Suppressor macrophage treated with lipopolysaccharide for 1 hour (primary cell): ENCODE measurements around the gene MYO3B.

ENCODE experiments used
- DNase-seq, 3 donors: peaks; one replicate each; pipeline ENCODE4 v3.0.0-alpha.2; 2020 to 2022

Gene MYO3B

GRCh38 chr2:170177950-170178781 is at the start of gene MYO3B:
TSS of gene MYO3B (plus strand) at chr2:170178147. CDS start at chr2:170178288, 141 bp downstream.
- no peak for DNase-seq

GRCh38 chr2:170139276-170139967 is 38.5 kb upstream of the MYO3B start:
- no peak for DNase-seq

GRCh38 chr2:170140561-170140960 is 37.4 kb upstream of the MYO3B start:
- no peak for DNase-seq

- DNase-seq = no peak
Measured at GRCh38 chr2:170141865-170142264, 36.1 kb upstream of the MYO3B start.

GRCh38 chr2:170142502-170142901 is 35.4 kb upstream of the MYO3B start:
- no peak for DNase-seq

GRCh38 chr2:170143045-170143717 is 34.8 kb upstream of the MYO3B start:
- DNase-seq = no peak

- no peak for DNase-seq
Measured at GRCh38 chr2:170144761-170145160, 33.2 kb upstream of the MYO3B start.

- no peak for DNase-seq
Measured at GRCh38 chr2:170145191-170145590, 32.8 kb upstream of the MYO3B start.

- no peak for DNase-seq
Measured at GRCh38 chr2:170145675-170146432, 32.1 kb upstream of the MYO3B start.

GRCh38 chr2:170146784-170147183 is 31.2 kb upstream of the MYO3B start:
- no peak for DNase-seq

- no peak for DNase-seq
Measured at GRCh38 chr2:170147576-170147975, 30.4 kb upstream of the MYO3B start.

GRCh38 chr2:170148161-170148560 is 29.8 kb upstream of the MYO3B start:
- no peak for DNase-seq

GRCh38 chr2:170152421-170152820 is 25.5 kb upstream of the MYO3B start:
- DNase-seq = peak in 1 of 3 donors; percentile 9

- DNase-seq = peak; percentile 2 to 23 (median 18)
Measured at GRCh38 chr2:170155022-170155722, 22.8 kb upstream of the MYO3B start.

- no peak for DNase-seq
Measured at GRCh38 chr2:170155723-170156253, 22.2 kb upstream of the MYO3B start.

GRCh38 chr2:170156592-170156991 is 21.4 kb upstream of the MYO3B start:
- no peak for DNase-seq

GRCh38 chr2:170157025-170157684 is 20.8 kb upstream of the MYO3B start:
- DNase-seq = no peak

GRCh38 chr2:170159060-170159459 is 18.9 kb upstream of the MYO3B start:
- DNase-seq = no peak

GRCh38 chr2:170161516-170162270 is 16.3 kb upstream of the MYO3B start:
- DNase-seq = no peak

GRCh38 chr2:170162271-170162632 is 15.7 kb upstream of the MYO3B start:
- no peak for DNase-seq
